OCI-LY3 (cell line): Measurements from ENCODE around the gene HOXA1.

Source experiments
- EZH2phosphoT487 ChIP-seq: fragments of 200-600 bp; shearing (Covaris generic); IDR thresholded peaks from 2 replicates; pipeline ENCODE4 v1.6.1; 2018; ENCODE audit warnings: antibody characterized with exemption, mixed run types, low read depth
- TF ChIP-seq, protein P1 (sequence below): fragments of 200-600, 300-600 bp; sonication (generic); IDR thresholded peaks from 2 replicates; pipeline ENCODE4 v1.5.1; 2014; ENCODE audit warnings: antibody characterized with exemption, low read length, low read depth

DNA sequence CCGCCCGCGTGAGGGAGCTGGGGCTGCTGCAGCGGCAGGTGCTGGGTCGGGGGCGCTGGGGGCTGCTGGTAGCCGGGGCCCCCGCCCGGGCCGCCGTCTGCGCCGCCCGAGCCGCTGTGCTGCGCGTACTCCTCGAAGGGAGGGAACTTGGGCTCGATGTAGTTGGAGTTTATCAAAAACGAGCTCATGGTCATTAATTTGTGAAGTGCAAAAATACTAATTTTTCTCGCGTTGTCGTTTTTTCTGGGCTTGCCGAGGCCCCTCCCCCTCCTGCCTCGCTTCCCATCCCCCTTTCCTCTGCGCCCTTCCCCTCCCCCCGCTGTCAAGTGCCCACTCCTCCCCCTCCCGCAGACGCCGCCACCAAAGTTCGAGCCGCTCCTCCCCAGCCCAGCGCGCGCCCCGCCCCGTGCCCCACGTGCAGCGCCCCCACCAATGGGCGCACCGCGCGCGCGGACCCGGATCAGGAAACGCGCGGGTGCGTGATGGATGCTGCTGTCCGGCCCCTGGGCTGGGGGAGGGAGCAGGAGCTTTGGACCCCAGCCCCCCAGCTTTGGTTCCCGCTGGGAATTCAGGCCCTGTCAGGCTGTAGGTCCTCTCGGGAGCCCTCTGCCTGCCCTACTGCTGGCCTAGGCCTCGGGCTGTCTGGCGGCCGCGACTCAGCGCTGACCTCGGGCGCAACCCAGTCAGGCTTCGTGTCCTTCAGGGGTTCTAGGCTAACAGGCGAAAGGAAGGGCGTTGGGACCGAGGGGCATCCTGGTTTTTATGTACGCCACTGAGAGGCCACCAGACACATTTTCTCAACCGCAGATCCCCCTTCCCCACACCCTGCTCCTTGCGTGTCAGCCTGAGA is 35.0 kb upstream of the HOXA1 start, which contains the start of gene HOXA4:
- TF ChIP-seq, protein P1, sequence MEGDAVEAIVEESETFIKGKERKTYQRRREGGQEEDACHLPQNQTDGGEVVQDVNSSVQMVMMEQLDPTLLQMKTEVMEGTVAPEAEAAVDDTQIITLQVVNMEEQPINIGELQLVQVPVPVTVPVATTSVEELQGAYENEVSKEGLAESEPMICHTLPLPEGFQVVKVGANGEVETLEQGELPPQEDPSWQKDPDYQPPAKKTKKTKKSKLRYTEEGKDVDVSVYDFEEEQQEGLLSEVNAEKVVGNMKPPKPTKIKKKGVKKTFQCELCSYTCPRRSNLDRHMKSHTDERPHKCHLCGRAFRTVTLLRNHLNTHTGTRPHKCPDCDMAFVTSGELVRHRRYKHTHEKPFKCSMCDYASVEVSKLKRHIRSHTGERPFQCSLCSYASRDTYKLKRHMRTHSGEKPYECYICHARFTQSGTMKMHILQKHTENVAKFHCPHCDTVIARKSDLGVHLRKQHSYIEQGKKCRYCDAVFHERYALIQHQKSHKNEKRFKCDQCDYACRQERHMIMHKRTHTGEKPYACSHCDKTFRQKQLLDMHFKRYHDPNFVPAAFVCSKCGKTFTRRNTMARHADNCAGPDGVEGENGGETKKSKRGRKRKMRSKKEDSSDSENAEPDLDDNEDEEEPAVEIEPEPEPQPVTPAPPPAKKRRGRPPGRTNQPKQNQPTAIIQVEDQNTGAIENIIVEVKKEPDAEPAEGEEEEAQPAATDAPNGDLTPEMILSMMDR, result no peak
- no peak for TF ChIP-seq EZH2phosphoT487
